Duodenal mucosa (tissue), 2 donors: ENCODE measurements around the gene NSUN4.
"Not testable (repeated sequence)": the region's sequence is repeated elsewhere in the genome, so short reads cannot be mapped to it uniquely, and the experiment has no call there.

ENCODE experiments used
- H3K27ac ChIP-seq: one replicate; pipeline ENCODE4 v1.7.0; 2013; ENCODE audit warnings: low read depth, low read length
- H3K27me3 ChIP-seq, 2 donors: one replicate each; pipeline ENCODE4 v1.7.0; 2013; ENCODE audit warnings: low read length in 2 of 2, control low read depth in 1 of 2; ENCODE audit not compliant: insufficient read depth in 2 of 2, control insufficient read depth in 1 of 2
- H3K36me3 ChIP-seq, 2 donors: one replicate each; pipeline ENCODE4 v1.7.0; 2013; ENCODE audit warnings: low read length in 2 of 2, control low read depth in 1 of 2; ENCODE audit not compliant: insufficient read depth in 2 of 2, control insufficient read depth in 1 of 2
- H3K4me1 ChIP-seq, 2 donors: one replicate each; pipeline ENCODE4 v1.7.0; 2013; ENCODE audit warnings: low read length in 2 of 2, control low read depth in 1 of 2; ENCODE audit not compliant: insufficient read depth in 2 of 2, control insufficient read depth in 1 of 2
- H3K4me3 ChIP-seq, 2 donors: one replicate each; pipeline ENCODE4 v1.7.0; 2013; ENCODE audit warnings: low read length in 2 of 2, low read depth in 1 of 2
- H3K9ac ChIP-seq, 2 donors: one replicate each; pipeline ENCODE4 v1.7.0; 2013; ENCODE audit warnings: low read length in 2 of 2, low read depth in 1 of 2
- H3K9me3 ChIP-seq, 2 donors: one replicate each; pipeline ENCODE4 v1.7.0; 2013; ENCODE audit warnings: low read length in 2 of 2, control low read depth in 1 of 2; ENCODE audit not compliant: control insufficient read depth in 1 of 2

Gene NSUN4

DNA sequence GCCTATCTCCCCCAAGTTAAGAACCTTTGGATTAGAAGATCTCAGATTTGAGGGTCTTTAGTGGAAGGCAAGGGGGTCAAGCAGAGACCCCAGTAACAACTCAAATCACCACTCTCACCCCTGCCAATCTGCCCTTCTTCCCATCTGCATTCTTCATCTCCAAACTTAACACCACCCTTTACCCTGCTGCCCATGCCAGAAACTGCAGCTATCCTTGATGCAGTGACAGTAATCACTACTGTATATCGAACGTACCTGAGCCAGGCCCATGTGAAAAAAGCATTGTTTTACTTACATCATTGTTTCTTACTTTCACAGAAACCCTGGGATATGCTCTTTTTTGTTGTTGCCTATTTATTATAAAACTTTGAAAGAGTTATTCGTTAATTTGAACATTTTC lies 26.5 kb downstream of the NSUN4 start:
- Histone ChIP-seq H3K36me3 (peaks cover under 1 to 34% of the 10 kb centered on the region in 2 donors), H3K9ac (no peak overlapping the region)

GRCh38 chr1:46367701-46368100 lies 27.1 kb downstream of the NSUN4 start:
- H3K9me3 ChIP-seq, H3K27ac ChIP-seq, H3K4me1 ChIP-seq, H3K4me3 ChIP-seq, H3K9ac ChIP-seq, H3K27me3 ChIP-seq: not testable (repeated sequence)
- peaks cover 0 to 28% of the 10 kb centered on the region in 2 donors for H3K36me3 ChIP-seq

More for the DNA sequence above, 26.5 kb downstream of the NSUN4 start:
- no peaks in the 10 kb centered on the region for H3K27me3 ChIP-seq
- H3K27ac ChIP-seq, result no peak overlapping the region
- H3K9me3 ChIP-seq, result no peaks in the 10 kb centered on the region
- peaks cover 0 to 7% of the 10 kb centered on the region in 2 donors for H3K4me1 ChIP-seq
- H3K4me3 ChIP-seq, result no peak overlapping the region

DNA sequence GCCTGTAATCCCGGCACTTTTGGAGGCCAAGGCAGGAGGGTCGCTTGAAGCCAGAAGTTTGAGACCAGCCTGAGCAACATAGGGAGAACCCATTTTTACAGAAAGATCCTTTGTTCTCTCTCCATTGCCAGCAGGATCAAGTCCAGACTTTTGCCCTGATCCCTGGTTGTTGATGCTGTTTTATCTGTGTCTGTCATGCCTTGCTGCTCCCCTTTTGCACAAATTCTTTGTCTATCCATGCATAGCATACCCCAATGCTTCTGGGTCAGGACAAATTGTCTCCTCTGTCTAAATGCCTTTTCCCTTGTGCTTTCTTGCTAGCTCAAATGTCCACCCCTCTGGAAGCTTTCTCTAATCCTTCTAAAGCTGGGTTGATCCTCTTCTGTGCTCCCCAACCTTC lies 28.2 kb downstream of the NSUN4 start:
- H3K36me3 ChIP-seq, result peaks cover 0 to 19% of the 10 kb centered on the region in 2 donors
- no peak overlapping the region for H3K27ac ChIP-seq
- no peaks in the 10 kb centered on the region for H3K27me3 ChIP-seq
- no peak overlapping the region for H3K9ac ChIP-seq
- peaks cover 0 to 7% of the 10 kb centered on the region in 2 donors for H3K4me1 ChIP-seq
- no peak overlapping the region for H3K4me3 ChIP-seq
- no peaks in the 10 kb centered on the region for H3K9me3 ChIP-seq

DNA sequence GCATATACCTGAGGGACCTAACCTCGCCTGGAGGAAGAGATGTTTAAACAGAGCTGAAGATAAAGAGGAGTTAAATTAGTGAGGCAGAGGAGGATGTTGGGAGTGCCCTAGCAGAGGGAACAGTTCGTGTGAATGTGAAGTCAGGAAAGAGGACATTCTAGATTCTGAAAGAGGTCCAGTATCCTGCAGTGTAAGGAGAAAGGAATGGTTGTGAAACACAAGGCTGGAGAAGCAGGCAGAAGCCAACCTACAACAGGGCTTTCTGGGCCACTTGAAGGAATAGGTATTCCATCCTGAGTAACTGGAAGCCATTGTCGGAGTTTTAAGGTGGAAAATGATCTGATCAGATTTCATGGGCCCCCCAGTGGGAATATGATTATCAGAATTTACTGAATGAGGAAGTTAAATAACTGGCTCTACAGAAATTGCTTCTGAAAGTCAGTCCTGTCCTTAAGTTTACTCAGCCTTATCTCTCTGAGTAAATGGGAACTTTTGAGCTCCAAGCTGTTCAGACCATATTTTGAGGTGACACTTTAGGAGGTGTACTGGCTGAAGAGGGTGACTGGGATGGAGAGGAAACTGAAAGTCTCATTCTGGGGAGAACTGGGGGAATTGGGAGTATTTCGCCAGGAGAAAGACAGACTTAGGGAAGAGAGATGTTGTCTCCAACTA lies 29.1 kb downstream of the NSUN4 start:
- Histone ChIP-seq H3K9me3 (no peaks in the 10 kb centered on the region), H3K27ac (no peak overlapping the region), H3K9ac (no peak overlapping the region), H3K36me3 (peaks cover 0 to 16% of the 10 kb centered on the region in 2 donors), H3K4me3 (peak overlapping the region in 1 of 2 donors; percentile 16), H3K4me1 (peaks cover 0 to 7% of the 10 kb centered on the region in 2 donors), H3K27me3 (no peaks in the 10 kb centered on the region)

GRCh38 chr1:46370214-46370633 lies 29.6 kb downstream of the NSUN4 start:
- Histone ChIP-seq H3K9ac (no peak overlapping the region), H3K36me3 (peaks cover 0 to 16% of the 10 kb centered on the region in 2 donors)

GRCh38 chr1:46372431-46372830 lies 31.8 kb downstream of the NSUN4 start:
- Histone ChIP-seq H3K27me3 (no peaks in the 10 kb centered on the region), H3K27ac (no peak overlapping the region), H3K4me1 (peaks cover 0 to 7% of the 10 kb centered on the region in 2 donors), H3K36me3 (peaks cover 0 to 9% of the 10 kb centered on the region in 2 donors), H3K9ac (no peak overlapping the region), H3K9me3 (no peaks in the 10 kb centered on the region), H3K4me3 (no peak overlapping the region)

More at GRCh38 chr1:46370214-46370633, 29.6 kb downstream of the NSUN4 start:
- H3K27ac ChIP-seq, result no peak overlapping the region
- H3K9me3 ChIP-seq, result no peaks in the 10 kb centered on the region
- H3K4me1 ChIP-seq, result peaks cover 0 to 7% of the 10 kb centered on the region in 2 donors
- H3K27me3 ChIP-seq, result no peaks in the 10 kb centered on the region
- H3K4me3 ChIP-seq, result peak overlapping the region in 1 of 2 donors; percentile 16

- Histone ChIP-seq H3K36me3 (no peaks in the 10 kb centered on the region), H3K27me3 (no peaks in the 10 kb centered on the region), H3K9ac (no peak overlapping the region), H3K4me3 (no peak overlapping the region), H3K4me1 (no peaks in the 10 kb centered on the region), H3K9me3 (no peaks in the 10 kb centered on the region), H3K27ac (no peak overlapping the region)
Measured at GRCh38 chr1:46379996-46380395, 39.4 kb downstream of the NSUN4 start.

DNA sequence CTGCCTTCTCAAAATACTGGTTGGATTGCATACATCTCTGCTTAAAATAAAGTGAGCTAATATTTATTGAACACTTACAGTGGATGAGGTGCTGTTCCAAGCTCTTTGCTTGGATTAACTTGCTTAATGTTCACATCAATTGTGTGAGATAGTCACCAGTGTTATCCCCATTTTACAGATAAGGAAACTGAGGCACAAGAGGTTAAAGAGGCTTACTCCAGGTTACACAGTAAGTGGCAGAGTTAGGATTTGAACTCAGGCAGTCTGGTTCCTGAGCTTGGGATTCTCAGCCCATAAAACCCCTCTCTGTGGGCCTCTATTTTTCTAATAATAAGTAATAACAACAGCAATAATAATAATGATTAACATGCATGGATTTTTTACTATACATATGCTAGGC lies 39.9 kb downstream of the NSUN4 start:
- Histone ChIP-seq H3K36me3 (no peaks in the 10 kb centered on the region), H3K4me1 (no peaks in the 10 kb centered on the region), H3K9ac (no peak overlapping the region), H3K4me3 (no peak overlapping the region), H3K27me3 (no peaks in the 10 kb centered on the region), H3K27ac (no peak overlapping the region), H3K9me3 (no peaks in the 10 kb centered on the region)

DNA sequence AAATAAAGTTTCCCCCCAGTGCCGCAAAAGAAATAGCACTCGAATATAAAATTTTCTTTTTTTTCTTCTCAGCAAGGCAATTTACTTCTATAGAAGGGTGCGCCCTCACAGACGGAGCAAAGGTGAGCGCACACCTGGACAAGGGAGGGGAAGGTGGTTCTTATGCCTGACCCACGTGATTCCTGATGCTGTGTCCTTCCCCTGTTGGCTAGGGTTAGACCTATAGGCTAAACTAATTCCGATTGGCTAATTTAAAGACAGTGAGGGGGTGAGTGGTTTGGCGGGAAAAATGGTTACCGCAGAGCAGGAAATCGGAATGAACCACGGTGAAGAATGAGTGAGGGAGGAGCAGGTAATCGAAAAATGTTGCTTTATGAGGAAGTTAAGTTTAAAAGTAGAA lies 52.9 kb downstream of the NSUN4 start:
- H3K9me3 ChIP-seq, result peaks cover 7 to 10% of the 10 kb centered on the region in 2 donors
- H3K4me3 ChIP-seq, result peak overlapping the region in 1 of 2 donors; percentile 90
- H3K27me3 ChIP-seq, result no peaks in the 10 kb centered on the region
- peaks cover 14 to 20% of the 10 kb centered on the region in 2 donors for H3K4me1 ChIP-seq
- H3K9ac ChIP-seq, result no peak overlapping the region
- H3K27ac ChIP-seq, result no peak overlapping the region
- H3K36me3 ChIP-seq, result no peaks in the 10 kb centered on the region

DNA sequence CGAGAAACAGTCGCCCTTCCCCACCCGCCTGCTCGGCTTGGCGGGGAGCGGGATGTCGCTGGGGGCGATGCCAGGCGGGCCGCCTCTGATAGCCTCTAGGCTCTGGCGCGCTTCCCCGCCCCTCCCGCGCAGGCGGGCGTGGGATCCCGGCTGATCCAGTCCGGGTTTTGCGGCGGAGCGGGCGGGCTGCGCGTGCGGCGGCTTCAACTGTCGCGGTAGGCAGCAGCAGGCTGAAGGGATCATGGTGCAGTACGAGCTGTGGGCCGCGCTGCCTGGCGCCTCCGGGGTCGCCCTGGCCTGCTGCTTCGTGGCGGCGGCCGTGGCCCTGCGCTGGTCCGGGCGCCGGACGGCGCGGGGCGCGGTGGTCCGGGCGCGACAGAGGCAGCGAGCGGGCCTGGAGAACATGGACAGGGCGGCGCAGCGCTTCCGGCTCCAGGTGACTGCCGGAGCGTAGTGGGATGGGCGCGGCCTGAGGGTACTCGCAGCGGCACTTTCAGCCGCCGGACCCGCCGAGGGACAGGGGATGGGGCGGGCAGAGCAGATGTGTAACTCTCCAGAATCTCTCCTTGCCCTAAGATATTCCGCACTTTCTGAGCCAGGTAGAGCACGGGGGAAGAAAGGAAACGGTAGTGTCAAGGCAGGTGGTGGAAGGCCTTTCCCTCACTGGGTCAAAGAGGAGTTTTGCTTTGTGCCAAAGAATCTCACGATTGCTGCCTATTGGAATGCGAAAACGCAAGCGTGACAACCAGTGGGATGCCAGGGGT lies 53.7 kb downstream of the NSUN4 start, which contains the start of gene FAAH:
Gene FAAH (plus strand): TSS at position 210 of the 764 bp plus-strand sequence. CDS start 32 bp downstream, at position 242.
- Histone ChIP-seq H3K27ac (no peak within 1 kb of the TSS), H3K36me3 (peaks cover 0 to 2% of the 10 kb centered on the region in 2 donors), H3K27me3 (no peaks in the 10 kb centered on the region), H3K9ac (peak within 1 kb of the TSS; percentile 73 to 76), H3K4me3 (peak within 1 kb of the TSS; percentile 81 to 90), H3K4me1 (peaks cover 14 to 20% of the 10 kb centered on the region in 2 donors), H3K9me3 (peaks cover 7 to 10% of the 10 kb centered on the region in 2 donors)
